Gastrocnemius medialis (tissue), 4 donors: ENCODE measurements around the gene PPP2R3B.

Source experiments
- CTCF ChIP-seq, 5 experiments: fragments of 450-650 bp in 3 of 5; fragments of 200-600 bp in 2 of 5; sonication (generic) in 2 of 5; IDR thresholded peaks in 4 of 5; conservative IDR thresholded peaks in 1 of 5; 1 replicate in 4 of 5; 2 replicates in 1 of 5; pipeline ENCODE4 v1.5.1; 2016 to 2019; ENCODE audit warnings: antibody characterized with exemption in 5 of 5, mild to moderate bottlenecking in 3 of 5, moderate library complexity in 3 of 5
- POLR2A ChIP-seq, 2 donors: fragments of 450-650 bp; IDR thresholded peaks; one replicate each; pipeline ENCODE4 v1.6.1; 2017; ENCODE audit warnings: antibody characterized with exemption in 2 of 2, mild to moderate bottlenecking in 2 of 2, moderate library complexity in 2 of 2

GRCh38 chrX:288561-288991, 98.1 kb downstream of the PPP2R3B start:
- TF ChIP-seq CTCF (IDR thresholded peaks at IDR 0.05 in 4 of 5, conservative IDR thresholded peaks at IDR 0.05 in 1 of 5): no peak
- TF ChIP-seq POLR2A (IDR thresholded peaks at IDR 0.05): no peak
